ENCODE results near the gene ACSL3.
"Not testable (repeated sequence)": the region's sequence is repeated elsewhere in the genome, so short reads cannot be mapped to it uniquely, and the experiment has no call there.

The ACSL3 gene

DNA sequence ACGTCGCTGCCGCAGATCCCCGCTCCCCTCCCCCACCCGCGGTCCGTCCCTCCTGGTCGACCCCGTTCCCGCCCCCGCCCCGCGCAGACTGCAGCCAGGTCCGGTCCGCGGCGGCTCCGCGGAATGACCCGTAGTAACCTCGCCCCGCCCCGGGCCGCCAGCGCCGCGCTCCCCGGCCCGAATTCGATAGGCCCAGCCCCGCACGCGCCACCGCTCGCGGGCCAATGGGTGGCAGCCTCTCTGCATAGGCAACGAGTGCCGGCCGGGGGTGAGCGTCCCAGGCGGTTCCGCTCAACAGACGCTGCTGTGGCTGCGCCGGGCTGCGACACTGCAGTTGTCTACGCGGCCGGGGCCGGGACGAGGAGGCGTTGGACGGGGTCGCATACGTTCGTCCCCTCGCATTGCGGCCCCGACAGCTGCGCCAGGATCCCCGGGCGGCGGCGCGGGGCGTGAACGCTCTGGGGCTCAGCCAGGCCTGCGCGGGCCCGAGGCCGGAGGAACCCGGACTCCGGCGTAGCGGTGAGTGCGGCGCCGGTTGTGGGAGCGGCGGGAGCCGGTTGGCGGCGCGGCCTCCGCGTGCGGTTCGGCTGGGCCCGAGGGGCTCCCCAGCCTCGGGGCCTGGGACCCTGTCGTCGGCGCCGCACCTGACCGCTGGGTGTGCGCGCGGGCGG is at the start of gene ACSL3:
Gene ACSL3, plus strand, starts transcription at position 297 of the 671 bp plus-strand sequence. CDS start 47,737 bp downstream, outside the sequence.
- peak; percentile 96 for DNase-seq

DNA sequence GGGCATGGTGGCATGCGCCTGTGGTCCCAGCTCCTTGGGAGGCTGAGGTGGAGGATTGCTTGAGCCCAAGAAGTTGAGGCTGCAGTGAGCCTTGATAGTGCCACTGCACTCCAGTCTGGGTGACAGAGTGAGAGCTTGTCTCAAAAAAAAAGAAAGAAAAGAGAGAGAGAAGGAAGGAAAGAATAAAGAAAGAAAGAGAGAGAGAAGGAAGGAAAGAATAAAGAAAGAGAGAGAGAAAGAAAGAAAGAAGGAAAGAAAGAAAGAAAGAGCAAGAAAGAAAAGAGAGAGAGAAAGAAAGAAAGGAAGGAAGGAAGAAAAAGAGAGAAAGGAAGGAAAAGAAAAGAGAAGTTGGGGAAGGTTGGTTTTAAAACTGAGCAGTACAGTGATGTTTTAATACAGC is 49.0 kb upstream of the ACSL3 start:
- no peak for DNase-seq

DNA sequence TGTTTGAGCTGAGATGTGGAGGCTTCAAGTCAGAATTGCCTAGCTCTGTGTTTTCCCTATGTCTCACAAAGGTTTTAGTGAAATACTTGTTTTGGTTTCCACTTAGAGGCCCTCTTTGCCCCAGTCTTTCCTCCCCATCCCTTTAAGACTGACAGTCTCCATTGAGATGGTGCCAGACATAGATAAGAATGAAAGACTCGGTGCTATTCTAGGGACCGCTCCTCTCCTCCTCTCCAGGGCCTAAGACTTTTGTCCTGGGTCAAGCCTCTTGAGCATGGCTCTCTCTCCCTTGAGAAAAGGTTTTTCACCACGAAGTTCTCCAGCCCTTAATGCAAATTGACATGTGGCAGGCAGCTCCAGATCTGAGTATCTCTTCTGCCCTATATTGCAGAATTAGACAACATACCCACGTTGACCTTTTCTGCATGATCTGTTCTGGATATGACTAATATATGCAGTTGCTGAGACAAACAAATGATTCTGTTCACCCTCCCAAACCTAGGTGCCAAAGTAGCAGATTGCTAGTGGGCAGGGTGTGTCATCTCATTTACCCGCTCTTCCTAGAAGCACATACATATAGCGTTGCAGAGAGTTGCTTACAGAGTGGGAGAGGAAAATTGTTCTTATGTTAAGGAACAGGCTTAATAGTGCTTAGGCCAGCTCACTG is 47.5 kb upstream of the ACSL3 start:
- DNase-seq: peak; percentile 29

DNA sequence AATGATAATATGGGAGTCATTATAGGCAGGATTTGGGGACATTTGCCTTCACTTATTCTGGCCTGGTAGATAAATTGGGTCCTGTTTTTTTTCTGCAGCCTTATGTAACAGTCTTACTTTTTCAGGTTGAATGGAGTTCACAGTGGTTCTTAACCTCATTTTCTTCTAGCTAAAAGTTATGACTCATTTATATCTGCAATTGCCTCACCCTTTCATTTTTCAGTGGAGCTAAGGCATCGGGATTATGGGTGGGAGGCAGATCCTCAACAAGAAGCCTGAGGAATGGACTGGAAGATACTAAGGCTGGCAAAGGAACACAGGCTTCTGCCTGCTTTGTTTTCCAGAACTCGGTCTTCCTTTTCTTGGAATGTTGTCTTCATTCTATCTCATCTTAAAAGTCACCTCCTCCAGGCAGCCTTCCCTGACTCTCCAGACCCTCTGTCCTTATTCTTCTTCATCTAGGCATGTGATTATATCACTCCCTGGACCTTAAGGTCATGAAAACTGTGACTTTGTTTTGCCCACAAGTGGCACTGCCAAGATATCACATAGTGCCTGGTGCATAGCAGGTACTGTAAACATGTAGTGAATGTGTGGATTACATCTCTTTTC is 41.0 kb upstream of the ACSL3 start:
- DNase-seq: no peak

DNA sequence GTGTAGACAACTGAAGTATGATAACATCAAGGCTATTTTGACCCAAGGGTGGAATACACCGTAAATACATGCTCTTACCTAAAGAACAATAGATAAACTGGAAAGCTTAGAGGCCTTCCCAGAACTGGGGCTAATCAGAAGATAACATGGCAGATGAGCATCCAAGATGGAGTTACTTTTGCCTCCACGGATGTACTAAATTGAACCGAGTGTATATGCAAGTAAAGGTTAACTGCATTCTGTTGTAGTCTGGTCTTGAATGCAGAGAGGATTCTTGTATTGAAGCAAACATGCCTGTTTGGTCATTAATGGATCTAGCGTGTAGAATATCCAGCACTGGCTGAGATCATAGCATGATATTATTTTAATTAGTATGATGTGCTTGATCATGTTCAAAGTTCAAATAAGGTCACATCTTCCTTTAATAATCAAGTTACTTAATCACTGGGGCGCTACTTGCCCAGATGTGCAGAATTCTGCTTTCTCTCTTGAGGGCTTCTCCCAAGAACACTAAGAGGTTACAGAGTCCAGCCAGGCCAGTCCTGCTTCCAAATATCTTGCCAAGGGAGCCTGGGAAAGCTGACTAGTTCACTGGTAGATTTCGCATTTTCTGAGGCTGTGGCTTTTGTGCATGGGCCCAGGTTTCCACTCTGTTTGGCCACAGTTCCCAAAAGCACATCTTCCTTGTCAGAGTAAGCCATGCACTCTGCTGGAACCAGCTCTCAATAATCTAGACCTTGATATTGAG is 37.5 kb upstream of the ACSL3 start:
- no peak for DNase-seq

DNA sequence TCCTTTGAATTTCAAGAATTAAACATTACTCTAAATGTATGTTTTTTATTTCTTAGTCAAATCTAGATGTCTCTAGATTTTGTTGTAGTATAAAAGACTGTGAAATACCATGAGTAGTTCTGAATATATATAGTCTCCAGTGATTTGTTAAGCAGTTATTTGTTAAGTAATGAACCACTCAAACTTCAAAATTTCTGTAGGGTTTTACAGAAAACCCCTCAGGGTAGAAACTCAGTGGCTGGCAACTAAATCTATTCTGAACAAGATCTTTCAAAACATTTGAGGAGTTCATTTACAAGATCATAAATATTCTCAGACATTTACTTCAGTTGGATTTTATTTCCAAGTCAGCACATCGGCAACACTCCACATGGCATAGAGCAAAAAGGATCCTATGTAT is 35.8 kb upstream of the ACSL3 start:
- DNase-seq: no peak

DNA sequence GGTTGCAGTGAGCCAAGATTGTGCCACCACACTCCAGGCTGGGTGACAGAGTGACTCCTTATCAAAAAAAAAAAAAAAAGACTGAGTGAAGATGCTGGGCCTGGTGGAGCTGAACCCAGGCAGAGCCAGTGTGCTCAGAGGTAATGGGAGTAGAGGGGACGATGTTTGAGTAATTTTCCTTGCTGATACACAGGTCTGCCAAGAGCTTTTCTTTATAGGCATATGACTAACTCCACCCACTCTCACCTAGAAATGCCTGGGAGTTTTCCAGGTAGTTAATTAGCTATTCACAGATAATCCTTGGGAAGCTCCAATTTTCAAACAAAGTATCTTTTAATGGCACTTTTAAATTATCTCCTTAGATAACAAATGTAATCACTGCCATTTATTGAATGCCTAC is 33.4 kb upstream of the ACSL3 start:
- no peak for DNase-seq

DNA sequence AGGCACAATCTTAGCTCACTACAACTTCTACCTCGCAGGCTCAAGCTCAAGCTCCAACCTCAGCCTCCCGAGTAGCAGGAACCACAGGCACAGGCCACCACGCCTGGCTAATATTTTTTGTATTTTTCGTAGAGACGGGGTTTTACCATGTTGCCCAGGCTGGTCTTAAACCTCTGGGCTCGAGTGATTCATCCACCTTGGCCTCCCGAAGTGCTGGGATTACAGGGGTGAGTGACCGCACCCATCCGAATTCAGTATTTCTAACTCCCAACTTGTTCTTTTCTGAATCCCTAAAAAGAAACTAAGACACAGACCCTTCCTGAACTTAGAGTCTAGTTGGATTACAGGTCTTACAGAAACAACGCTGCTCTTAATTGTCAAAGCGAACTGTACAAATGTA is 32.3 kb upstream of the ACSL3 start:
- DNase-seq: no peak

DNA sequence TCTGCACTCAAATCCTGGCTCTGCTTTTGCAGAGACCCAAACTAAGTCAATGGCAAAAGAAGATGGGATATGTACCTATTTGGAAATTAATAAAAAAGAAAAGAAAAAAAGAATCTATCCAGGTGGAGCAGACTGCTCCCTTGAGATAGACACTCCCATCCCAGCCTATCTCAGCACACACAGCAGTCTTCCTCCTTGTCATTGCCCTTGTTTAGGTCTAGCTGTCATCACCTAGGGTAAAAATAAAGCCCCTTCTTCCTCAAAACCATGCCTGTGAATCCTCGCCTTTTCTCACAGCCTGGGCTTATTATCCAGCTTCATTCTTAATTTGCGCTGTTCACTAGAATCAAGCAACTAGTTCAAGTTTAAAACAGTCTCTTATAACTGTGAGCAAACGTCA is 30.7 kb upstream of the ACSL3 start:
- DNase-seq: no peak

DNA sequence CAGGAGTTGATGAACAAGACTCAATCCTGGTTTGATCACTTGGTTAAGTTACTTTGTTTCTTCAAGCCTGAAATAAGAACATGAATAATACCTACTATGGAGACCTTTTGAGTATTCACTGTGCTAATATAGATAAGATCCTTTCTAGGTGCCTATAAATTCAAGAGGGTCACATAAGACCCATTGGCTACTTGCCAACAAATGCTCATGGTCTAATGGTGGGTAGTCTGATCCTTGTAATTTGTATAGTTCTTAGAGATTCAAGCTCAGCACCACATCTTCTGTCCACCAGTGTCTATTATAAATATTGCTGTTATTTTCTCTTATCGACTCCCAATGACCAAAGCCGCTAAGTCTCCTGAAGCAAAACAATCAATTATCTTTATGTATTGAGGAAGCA is 27.4 kb upstream of the ACSL3 start:
- no peak for DNase-seq

DNA sequence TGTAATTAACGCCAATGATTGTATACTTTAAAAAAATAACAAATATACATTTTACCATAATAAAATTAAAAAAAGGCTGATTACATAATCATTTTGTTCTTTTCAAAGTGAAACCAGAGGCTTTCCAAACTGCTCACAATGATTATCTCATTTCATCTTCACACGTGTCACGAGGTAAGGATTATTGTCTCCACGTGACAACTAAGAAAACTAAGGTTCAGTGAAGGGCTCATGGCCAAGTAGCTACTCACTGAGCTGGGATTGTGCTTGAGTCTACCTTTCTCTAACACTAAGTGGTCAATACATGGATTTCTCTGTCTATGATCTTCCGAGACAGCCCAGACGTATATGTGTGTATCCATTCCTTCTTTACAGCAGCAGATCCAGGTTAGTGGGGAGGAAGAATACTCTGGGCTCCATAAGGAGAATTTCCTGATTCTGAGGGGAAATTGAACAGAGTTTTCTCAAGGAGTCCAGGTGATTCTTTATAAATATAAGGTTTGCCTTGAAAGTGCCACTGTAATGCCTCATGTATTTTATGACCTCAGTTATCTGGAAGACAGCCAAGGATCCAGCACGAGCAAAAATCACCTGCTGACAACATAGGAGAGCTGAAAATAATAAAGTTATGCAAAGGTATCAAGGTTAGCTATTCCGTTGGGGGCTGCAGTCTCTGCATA is 25.6 kb upstream of the ACSL3 start:
- no peak for DNase-seq

DNA sequence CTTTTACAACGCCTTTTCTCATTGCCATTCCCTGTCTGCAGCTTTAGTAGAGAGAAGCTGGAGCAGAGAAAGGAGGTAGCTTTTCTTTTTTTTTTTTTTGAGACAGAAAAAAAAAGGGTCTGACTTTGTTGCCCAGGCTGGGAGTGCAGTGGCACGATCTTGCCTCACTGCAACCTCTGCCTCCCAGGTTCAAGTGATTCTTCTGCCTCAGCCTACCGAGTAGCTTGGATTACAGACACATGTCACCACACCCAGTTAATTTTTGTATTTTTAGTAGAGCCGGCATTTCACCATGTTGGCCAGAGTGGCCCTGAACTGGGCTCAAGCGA is 25.0 kb upstream of the ACSL3 start:
- no peak for DNase-seq

DNA sequence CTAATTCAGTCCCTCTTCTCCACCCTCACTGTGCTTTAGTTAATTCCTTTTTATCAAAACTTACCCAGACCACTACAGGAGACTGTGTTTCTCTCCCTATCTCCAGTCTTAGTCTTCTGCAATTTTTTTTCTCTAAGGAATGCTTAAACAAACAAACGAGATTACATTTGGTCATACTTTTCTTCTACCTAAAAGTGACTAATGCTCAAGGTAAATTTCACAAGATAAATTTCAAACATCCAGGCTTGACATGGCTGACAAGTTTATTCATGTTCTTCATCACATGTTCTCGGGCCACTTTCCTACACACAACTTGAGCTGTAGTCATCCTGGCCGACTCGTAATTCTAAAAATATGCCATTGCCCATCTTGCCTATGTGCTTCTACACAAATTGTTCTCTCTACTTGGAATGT is 23.2 kb upstream of the ACSL3 start:
- no peak for DNase-seq

DNA sequence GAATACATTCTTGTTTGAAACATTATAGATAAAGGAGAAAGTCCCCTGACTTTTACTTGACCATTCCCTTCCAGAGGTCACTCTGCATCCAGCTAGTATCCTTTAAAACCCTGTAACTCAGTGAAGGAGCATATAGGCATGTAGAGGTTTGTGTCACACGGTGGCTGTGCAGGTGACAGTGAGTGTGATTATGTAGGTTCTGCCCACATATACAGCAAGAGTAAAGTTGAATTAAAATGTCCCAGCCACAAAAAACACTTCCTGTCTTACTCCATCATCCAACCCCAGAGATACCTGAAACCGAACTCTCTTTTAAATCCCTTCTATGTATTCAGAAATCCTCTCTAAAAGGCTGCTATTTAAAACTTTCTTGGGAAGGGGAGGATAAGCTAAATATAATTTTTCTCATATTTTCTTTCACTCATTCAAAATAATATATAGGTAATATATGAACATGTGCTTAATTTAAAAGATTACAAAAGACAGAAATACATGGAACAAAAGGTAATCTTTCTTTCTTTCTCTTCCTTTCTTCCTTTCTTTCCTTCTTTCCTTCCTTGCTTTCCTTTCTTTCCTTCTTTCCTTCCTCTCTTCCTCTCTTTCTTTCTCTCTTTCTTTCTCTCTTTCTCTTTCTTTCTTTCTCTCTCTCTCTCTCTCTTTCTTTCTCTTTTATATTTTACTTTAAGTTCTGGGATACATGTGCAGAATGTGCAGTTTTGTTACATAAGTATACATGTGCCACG is 20.6 kb upstream of the ACSL3 start:
- DNase-seq: no peak

DNA sequence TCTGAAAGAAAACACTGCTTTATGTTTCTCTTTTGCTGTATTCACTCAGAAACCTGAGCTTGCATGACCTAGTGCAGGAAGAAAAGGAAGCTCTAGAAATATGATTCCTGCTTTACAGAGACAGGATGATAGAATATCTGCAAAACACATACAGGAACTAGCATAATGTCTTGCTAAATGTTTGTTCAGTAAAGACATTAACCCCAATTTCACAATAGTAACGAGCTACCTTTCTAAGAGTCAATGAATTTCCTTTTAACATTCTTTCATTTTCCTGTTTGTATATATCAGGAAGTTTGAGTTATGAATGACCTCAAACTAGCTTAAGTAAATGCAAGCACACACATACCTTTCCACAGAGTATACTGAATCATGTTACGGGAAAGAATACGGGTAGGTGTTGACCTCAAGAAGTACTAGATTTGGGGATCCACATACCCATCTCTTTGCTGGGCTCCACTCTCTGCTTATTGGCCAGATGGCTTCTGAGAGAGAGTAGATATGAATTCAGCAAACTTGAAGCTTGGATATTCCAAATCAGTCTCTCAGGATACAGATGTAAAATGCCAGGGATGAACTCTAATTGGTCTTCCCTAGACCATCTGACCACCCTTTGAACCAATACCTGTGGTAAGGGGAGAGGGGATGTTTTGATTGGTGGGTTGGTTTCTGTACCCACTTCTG is 18.2 kb upstream of the ACSL3 start:
- DNase-seq: no peak

DNA sequence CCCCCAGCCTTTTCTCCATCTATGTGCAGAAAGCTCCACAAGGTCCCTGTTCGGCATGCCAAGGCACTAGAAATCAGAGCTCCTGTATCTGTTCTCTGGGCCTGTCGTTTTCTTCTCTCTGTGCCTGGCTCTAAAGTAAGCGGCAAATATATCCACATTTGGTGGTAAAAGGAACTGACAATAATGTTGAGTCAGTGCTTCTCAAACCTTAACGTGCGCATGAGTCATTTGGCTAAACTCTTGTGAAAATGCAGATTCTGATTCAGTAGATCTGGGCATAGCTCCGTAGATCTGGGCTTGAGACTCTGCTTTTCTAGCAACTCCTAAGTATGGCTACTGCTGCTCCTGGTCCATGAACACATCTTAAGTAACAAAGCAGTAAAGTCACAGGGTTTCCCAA is 16.5 kb upstream of the ACSL3 start:
- no peak for DNase-seq

DNA sequence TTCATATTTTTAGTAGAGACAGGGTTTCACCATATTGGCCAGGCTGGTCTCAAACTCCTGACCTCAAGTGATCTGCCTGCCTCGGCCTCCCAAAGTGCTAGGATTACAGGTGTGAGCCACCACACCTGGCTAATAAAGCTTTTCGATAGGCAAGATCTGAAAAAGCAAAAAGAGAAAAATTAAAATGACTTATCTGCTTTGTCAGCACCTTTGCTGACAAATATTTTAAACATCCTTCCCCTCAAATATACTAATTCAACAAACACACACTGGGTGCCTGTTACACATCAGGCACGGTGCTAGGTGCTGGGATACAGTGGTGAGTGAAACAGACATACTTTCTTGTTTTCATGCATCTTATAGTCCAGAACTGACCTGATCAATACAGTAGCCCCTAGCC is 15.5 kb upstream of the ACSL3 start:
- not testable (repeated sequence) for DNase-seq

DNA sequence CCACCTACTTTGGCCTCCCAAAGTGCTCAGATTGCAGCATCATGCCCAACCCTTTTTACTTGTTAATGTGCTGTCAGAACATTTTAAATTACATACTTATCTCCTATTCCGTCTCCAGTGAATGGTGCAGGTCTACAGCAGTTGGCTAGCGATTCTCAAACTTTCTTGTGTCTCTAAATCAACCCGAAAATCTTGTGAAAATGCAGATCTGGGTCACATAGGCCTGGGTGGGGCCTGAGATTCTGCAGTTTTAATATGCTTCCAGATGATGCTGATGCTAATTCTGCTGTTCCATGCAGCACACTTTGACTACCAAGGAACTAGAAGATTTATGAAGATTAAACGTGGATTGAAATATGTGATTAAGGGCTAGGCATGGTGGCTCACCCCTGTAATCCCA is 14.8 kb upstream of the ACSL3 start:
- DNase-seq: no peak

DNA sequence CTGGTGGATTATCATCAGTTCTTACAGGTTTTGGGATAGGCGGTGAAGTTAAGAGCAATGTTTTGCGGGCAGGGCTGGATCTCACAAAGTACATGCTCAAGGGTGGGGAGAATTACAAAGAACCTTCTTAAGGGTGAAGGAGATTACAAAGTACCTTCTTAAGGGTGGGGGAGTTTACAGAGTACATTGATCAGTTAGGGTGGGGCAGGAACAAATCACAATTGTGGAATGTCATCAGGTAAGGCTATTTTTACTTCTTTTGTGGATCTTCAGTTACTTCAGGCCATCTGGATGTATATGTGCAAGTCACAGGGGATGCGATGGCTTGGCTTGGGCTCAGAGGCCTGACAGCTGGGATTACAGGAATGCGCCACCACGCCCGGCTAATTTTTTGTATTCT is 12.8 kb upstream of the ACSL3 start:
- not testable (repeated sequence) for DNase-seq

DNA sequence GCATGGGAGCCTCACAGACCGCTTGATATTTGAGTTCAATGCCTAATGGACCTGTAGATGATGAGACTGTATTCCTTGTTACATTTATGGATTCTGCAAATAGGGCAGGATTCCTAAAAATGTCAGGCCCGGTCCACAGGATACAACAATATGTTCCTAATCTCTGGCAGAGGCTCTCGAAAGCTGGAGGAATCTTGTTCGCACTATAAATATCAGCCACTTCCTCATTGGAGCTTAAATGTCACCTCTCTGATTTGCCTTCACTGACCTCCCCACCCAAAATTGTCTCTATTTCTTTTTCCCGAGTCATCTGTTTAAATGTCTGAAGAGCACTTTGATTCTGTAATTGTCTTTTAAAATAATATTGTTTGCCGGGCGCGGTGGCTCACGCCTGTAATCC is 12.0 kb upstream of the ACSL3 start:
- no peak for DNase-seq

DNA sequence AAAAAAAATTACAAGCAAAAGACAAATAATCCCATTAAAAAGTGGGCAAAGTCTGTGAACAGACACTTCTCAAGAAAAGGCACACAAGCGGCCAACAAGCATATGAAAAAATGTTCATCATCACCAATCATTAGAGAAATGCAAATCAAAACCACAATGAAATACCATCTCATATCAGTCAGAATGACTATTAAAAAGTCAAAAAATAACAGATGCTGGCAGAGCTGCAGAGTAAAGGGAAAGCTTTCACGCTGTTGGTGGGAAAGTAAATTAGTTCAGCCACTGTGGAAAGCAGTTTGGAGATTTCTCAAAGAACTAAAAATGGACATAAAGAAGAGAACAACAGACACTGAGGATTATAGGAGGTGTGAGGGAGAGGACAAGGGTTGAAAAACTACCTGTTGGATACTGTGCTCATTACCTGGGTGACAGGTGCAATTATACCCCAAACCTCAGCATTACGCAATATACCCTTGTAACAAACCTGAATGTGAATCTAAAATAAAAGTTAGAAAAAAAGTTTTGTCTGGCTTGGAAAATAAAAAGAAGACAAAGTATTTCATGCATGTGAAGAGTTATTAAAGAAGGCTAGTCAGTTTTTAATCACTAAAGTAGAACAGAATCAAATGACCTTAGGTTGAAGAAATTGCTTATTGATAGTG is 8.7 kb upstream of the ACSL3 start:
- no peak for DNase-seq

Measured in stimulated activated CD4-positive, alpha-beta T cell treated with anti-CD3 and anti-CD28 coated beads, Interleukin-15, amount 100 ng/mL, for 24 hours (primary cell).